Chondrocyte (in vitro differentiated cells): ENCODE measurements around the gene NME4. TPM values are rescaled to one million over a fixed set of nuclear protein-coding genes. Genes with fewer than 3 reads are reported as not detected.

Source experiments
- DNase-seq: peaks from one replicate; pipeline ENCODE4 v3.0.0; 2021; ENCODE audit warnings: mixed read lengths, low spot score
- H3K27ac Mint-ChIP-seq: one replicate; pipeline ENCODE4 v1.8.0; 2021; ENCODE audit warnings: mild to moderate bottlenecking, moderate library complexity, mixed read lengths; ENCODE audit not compliant: unreplicated experiment
- H3K27me3 Mint-ChIP-seq: 2 replicates; pipeline ENCODE4 v1.8.0; 2021; ENCODE audit warnings: low read depth, mixed read lengths
- H3K36me3 Mint-ChIP-seq: 2 replicates; pipeline ENCODE4 v1.8.0; 2021; ENCODE audit warnings: low read depth, mixed read lengths
- H3K4me1 Mint-ChIP-seq: 2 replicates; pipeline ENCODE4 v1.8.0; 2021; ENCODE audit warnings: low read depth, mild to moderate bottlenecking, mixed read lengths
- H3K4me3 Mint-ChIP-seq: one replicate; pipeline ENCODE4 v1.8.0; 2021; ENCODE audit warnings: mild to moderate bottlenecking, moderate library complexity, mixed read lengths; ENCODE audit not compliant: unreplicated experiment
- H3K9me3 Mint-ChIP-seq: 2 replicates; pipeline ENCODE4 v1.8.0; 2021; ENCODE audit warnings: low read depth, mixed read lengths
- CTCF ChIP-seq: fragments of 200-600 bp; sonication (generic); IDR thresholded peaks from 2 replicates; pipeline ENCODE4 v1.5.0; 2021; ENCODE audit warnings: antibody characterized with exemption, mild to moderate bottlenecking, moderate library complexity
- total RNA-seq: library from RNA; stranded (reverse); gene quantifications from 3 replicates; pipeline ENCODE4 v1.2.1, GENCODE V29; 2021

NME4 gene
- total RNA-seq, 1 donor from 2014 or later, result 231 TPM

- no peaks in the 10 kb centered on the region for H3K27me3 Mint-ChIP-seq
- no peaks in the 10 kb centered on the region for H3K9me3 Mint-ChIP-seq
- no peak for TF ChIP-seq CTCF
- no peak for DNase-seq
- H3K27ac Mint-ChIP-seq, result no peak overlapping the region
- peaks cover 3% of the 10 kb centered on the region for H3K36me3 Mint-ChIP-seq
- H3K4me3 Mint-ChIP-seq, result no peak overlapping the region
- H3K4me1 Mint-ChIP-seq, result peaks cover 13% of the 10 kb centered on the region
These were observed 8.0 kb downstream of the NME4 start for GRCh38 chr16:404971-405486.

- no peak for DNase-seq
- no peaks in the 10 kb centered on the region for H3K27me3 Mint-ChIP-seq
- no peak overlapping the region for H3K27ac Mint-ChIP-seq
- H3K36me3 Mint-ChIP-seq, result peaks cover 1% of the 10 kb centered on the region
- H3K4me3 Mint-ChIP-seq, result no peak overlapping the region
- TF ChIP-seq CTCF, result no peak
- no peaks in the 10 kb centered on the region for H3K9me3 Mint-ChIP-seq
- peaks cover 6% of the 10 kb centered on the region for H3K4me1 Mint-ChIP-seq
These were observed 8.8 kb downstream of the NME4 start for GRCh38 chr16:405548-406506.

- Mint-ChIP-seq H3K36me3 (peaks cover 4% of the 10 kb centered on the region), H3K4me1 (peaks cover 6% of the 10 kb centered on the region), H3K27ac (no peak overlapping the region), H3K9me3 (no peaks in the 10 kb centered on the region), H3K27me3 (no peaks in the 10 kb centered on the region), H3K4me3 (no peak overlapping the region)
- no peak for DNase-seq
- no peak for TF ChIP-seq CTCF
These were observed 10.3 kb downstream of the NME4 start for GRCh38 chr16:407253-407652.

- no peak for DNase-seq
- no peaks in the 10 kb centered on the region for H3K9me3 Mint-ChIP-seq
- no peaks in the 10 kb centered on the region for H3K27me3 Mint-ChIP-seq
- H3K4me3 Mint-ChIP-seq, result no peak overlapping the region
- H3K27ac Mint-ChIP-seq, result no peak overlapping the region
- peaks cover 4% of the 10 kb centered on the region for H3K36me3 Mint-ChIP-seq
- H3K4me1 Mint-ChIP-seq, result peaks cover 6% of the 10 kb centered on the region
- no peak for TF ChIP-seq CTCF
These were observed 13.6 kb downstream of the NME4 start for GRCh38 chr16:410516-411178.

- Mint-ChIP-seq H3K4me1 (peaks cover 6% of the 10 kb centered on the region), H3K4me3 (no peak overlapping the region), H3K27me3 (no peaks in the 10 kb centered on the region), H3K27ac (no peak overlapping the region), H3K36me3 (peaks cover 4% of the 10 kb centered on the region), H3K9me3 (no peaks in the 10 kb centered on the region)
- no peak for TF ChIP-seq CTCF
- no peak for DNase-seq
These were observed 14.7 kb downstream of the NME4 start for GRCh38 chr16:411576-412265.
